H1 (cell line): ENCODE measurements around the gene ABCA1.
"Not testable (repeated sequence)": the region's sequence is repeated elsewhere in the genome, so short reads cannot be mapped to it uniquely, and the experiment has no call there.

Source experiments
- CEBPB ChIP-seq: IDR thresholded peaks from 2 replicates; pipeline ENCODE4 v1.6.1; 2012; ENCODE audit warnings: low read depth, low read length
- MAFK ChIP-seq: IDR thresholded peaks from 2 replicates; pipeline ENCODE4 v1.6.1; 2012; ENCODE audit warnings: low read depth, mild to moderate bottlenecking, improper control_type of control experiment, low read length

DNA sequence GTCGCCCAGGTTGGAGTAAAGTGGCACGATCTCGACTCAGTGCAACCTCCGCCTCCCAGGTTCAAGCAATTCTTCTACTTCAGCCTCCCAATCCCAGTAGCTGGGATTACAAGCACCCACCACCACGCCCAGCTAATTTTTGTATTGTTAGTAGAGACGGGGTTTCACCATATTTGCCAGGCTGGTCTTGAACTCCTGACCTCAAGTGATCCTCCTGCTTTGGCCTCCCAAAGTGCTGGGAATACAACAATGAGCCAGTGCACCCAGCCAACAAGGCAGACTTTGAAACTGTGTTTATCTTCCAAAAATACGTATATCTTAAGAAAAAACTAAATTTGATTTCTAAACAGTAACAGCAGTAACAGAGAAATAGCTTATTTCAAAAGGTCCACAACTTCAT, 5.2 kb downstream of the ABCA1 start:
- TF ChIP-seq CEBPB, MAFK: not testable (repeated sequence)
